H1 (cell line): Measurements from ENCODE around the gene RNF175. TPM values are rescaled to one million over a fixed set of nuclear protein-coding genes. Genes with fewer than 3 reads are reported as not detected.

ENCODE experiments used
- CTCF ChIA-PET: fragments of 300-600 bp; sonication (Branson Sonifier 250); formaldehyde crosslinking; loops from one replicate; lab custom pipeline; 2021; ENCODE audit not compliant: partially characterized antibody; lab: Charles Lee
- POLR2A ChIA-PET: fragments of 300-600 bp; sonication (Branson Sonifier 250); formaldehyde crosslinking; loops from one replicate; lab custom pipeline; 2021; ENCODE audit warnings: inconsistent platforms; ENCODE audit not compliant: partially characterized antibody; lab: Charles Lee
- DNase-seq, 2 experiments: peaks; one replicate each; pipeline versions ENCODE4 v3.0.0 to v3.0.0-alpha.2; 2010 to 2022; ENCODE audit warnings: low spot score in 2 of 2, low read depth in 1 of 2, mixed read lengths in 1 of 2
- FAIRE-seq: peaks from 2 replicates; lab custom pipeline; 2011; peaks lifted over from hg19 to GRCh38; lab: Jason Lieb, UNC
- H2AFZ ChIP-seq: 2 replicates; pipeline ENCODE4 v1.8.1; 2012; ENCODE audit warnings: low read length, inconsistent platforms
- H2AK5ac ChIP-seq: 2 replicates; pipeline ENCODE4 v1.6.1; 2013; ENCODE audit warnings: low read depth, low read length
- H2BK120ac ChIP-seq: replicated peaks from 2 replicates; pipeline ENCODE3; 2013; ENCODE audit warnings: low read depth, low read length, inconsistent platforms
- H2BK12ac ChIP-seq: 2 replicates; pipeline ENCODE4 v1.6.1; 2013; ENCODE audit warnings: low read depth, low read length
- H2BK15ac ChIP-seq: 2 replicates; pipeline ENCODE4 v1.6.1; 2013; ENCODE audit warnings: low read length
- H2BK20ac ChIP-seq: 2 replicates; pipeline ENCODE4 v1.6.1; 2013; ENCODE audit warnings: low read length
- H2BK5ac ChIP-seq: 2 replicates; pipeline ENCODE4 v1.6.1; 2013; ENCODE audit warnings: low read depth, low read length
- H3K14ac ChIP-seq: 2 replicates; pipeline ENCODE4 v1.6.1; 2013; ENCODE audit warnings: inconsistent platforms; ENCODE audit not compliant: insufficient read length
- H3K18ac ChIP-seq: 2 replicates; pipeline ENCODE4 v1.6.1; 2013; ENCODE audit warnings: low read length; ENCODE audit errors: extremely low read depth
- H3K23ac ChIP-seq: 2 replicates; pipeline ENCODE4 v1.6.1; 2013; ENCODE audit warnings: inconsistent platforms; ENCODE audit not compliant: insufficient read length
- H3K23me2 ChIP-seq: 2 replicates; pipeline ENCODE4 v1.6.1; 2013; ENCODE audit warnings: low read depth, low read length
- H3K27ac ChIP-seq: 2 replicates; pipeline ENCODE4 v1.6.1; 2011; ENCODE audit warnings: low read depth, low read length, inconsistent platforms
- H3K27me3 ChIP-seq, 4 experiments: replicated peaks in 1 of 4; 1 replicate in 1 of 4; 2 replicates in 3 of 4; pipeline versions ENCODE4 v1.6.1 to v1.8.1; 2011 to 2013; ENCODE audit warnings: low read length in 3 of 4, mild to moderate bottlenecking in 3 of 4, inconsistent platforms in 2 of 4, mixed read lengths in 2 of 4, moderate library complexity in 1 of 4; ENCODE audit not compliant: control insufficient read depth in 3 of 4, insufficient read depth in 3 of 4; ENCODE audit errors: extremely low read depth in 1 of 4
- H3K36me3 ChIP-seq, 4 experiments: 2 replicates each; pipeline versions ENCODE4 v1.6.1 to v1.8.1; 2011 to 2013; ENCODE audit warnings: mild to moderate bottlenecking in 4 of 4, low read length in 3 of 4, moderate library complexity in 2 of 4, control low read depth in 1 of 4, inconsistent platforms in 1 of 4; ENCODE audit not compliant: insufficient read depth in 4 of 4, control insufficient read depth in 2 of 4
- H3K4ac ChIP-seq: replicated peaks from 2 replicates; pipeline ENCODE3; 2013; ENCODE audit warnings: low read length, low read depth, mixed read lengths, inconsistent platforms; ENCODE audit not compliant: insufficient read length
- H3K4me1 ChIP-seq, 4 experiments: replicated peaks in 1 of 4; 1 replicate in 1 of 4; 2 replicates in 3 of 4; pipeline versions ENCODE4 v1.6.1 to v1.8.1; 2011 to 2013; ENCODE audit warnings: low read length in 3 of 4, inconsistent platforms in 2 of 4, mixed read lengths in 1 of 4; ENCODE audit not compliant: insufficient read depth in 4 of 4, control insufficient read depth in 3 of 4
- H3K4me2 ChIP-seq, 2 experiments: 2 replicates each; pipeline versions ENCODE4 v1.6.1 to v1.8.1; 2011 to 2013; ENCODE audit warnings: low read depth in 2 of 2, low read length in 2 of 2, control low read depth in 1 of 2, inconsistent platforms in 1 of 2, mild to moderate bottlenecking in 1 of 2; ENCODE audit not compliant: insufficient read depth in 1 of 2
- H3K4me3 ChIP-seq, 4 experiments: fragments of 200-600, 300-600 bp in 1 of 4; sonication (generic), shearing (Covaris generic), sonication (Bioruptor Twin) in 1 of 4; 2 replicates each; pipeline versions ENCODE4 v1.5.1 to v1.8.1; 2011 to 2016; ENCODE audit warnings: low read length in 4 of 4, low read depth in 3 of 4, control low read depth in 2 of 4, inconsistent platforms in 2 of 4, mild to moderate bottlenecking in 2 of 4, mixed read lengths in 1 of 4, moderate library complexity in 1 of 4; ENCODE audit not compliant: insufficient read depth in 2 of 4; ENCODE audit errors: extremely low read depth in 1 of 4
- H3K56ac ChIP-seq: replicated peaks from 2 replicates; pipeline ENCODE3; 2013; ENCODE audit warnings: low read depth, mild to moderate bottlenecking, mixed read lengths, low read length, inconsistent platforms; ENCODE audit not compliant: insufficient read length
- H3K79me1 ChIP-seq: 2 replicates; pipeline ENCODE4 v1.6.1; 2013; ENCODE audit warnings: low read depth, low read length, control low read depth
- H3K79me2 ChIP-seq, 2 experiments: 2 replicates each; pipeline versions ENCODE4 v1.6.1 to v1.8.1; 2012 to 2013; ENCODE audit warnings: low read length in 2 of 2, mild to moderate bottlenecking in 2 of 2, inconsistent platforms in 1 of 2; ENCODE audit not compliant: insufficient read depth in 2 of 2, control insufficient read depth in 1 of 2
- H3K9ac ChIP-seq, 4 experiments: replicated peaks in 1 of 4; 1 replicate in 1 of 4; 2 replicates in 3 of 4; pipeline versions ENCODE4 v1.6.1 to v1.8.1; 2011 to 2013; ENCODE audit warnings: low read depth in 3 of 4, low read length in 3 of 4, control low read depth in 2 of 4, mild to moderate bottlenecking in 2 of 4, moderate library complexity in 2 of 4, inconsistent platforms in 1 of 4; ENCODE audit errors: extremely low read depth in 1 of 4
- H3K9me3 ChIP-seq, 2 experiments: 2 replicates each; pipeline versions ENCODE4 v1.6.1 to v1.8.1; 2012 to 2013; ENCODE audit warnings: mild to moderate bottlenecking in 2 of 2, moderate library complexity in 2 of 2, control low read depth in 1 of 2, inconsistent platforms in 1 of 2, low read depth in 1 of 2, low read length in 1 of 2, mixed read lengths in 1 of 2; ENCODE audit not compliant: insufficient read depth in 2 of 2
- H4K20me1 ChIP-seq, 2 experiments: replicated peaks in 1 of 2; 2 replicates each; pipeline versions ENCODE3 to v1.8.1; 2011 to 2013; ENCODE audit warnings: inconsistent platforms in 2 of 2, low read length in 2 of 2, mild to moderate bottlenecking in 1 of 2; ENCODE audit not compliant: insufficient read depth in 2 of 2, control insufficient read depth in 1 of 2
- H4K5ac ChIP-seq: 2 replicates; pipeline ENCODE4 v1.6.1; 2013; ENCODE audit warnings: low read length, low read depth, mixed read lengths, inconsistent platforms; ENCODE audit not compliant: insufficient read length
- H4K8ac ChIP-seq: 2 replicates; pipeline ENCODE4 v1.8.0; 2013; ENCODE audit warnings: mild to moderate bottlenecking, moderate library complexity, low read length, inconsistent platforms; ENCODE audit not compliant: insufficient read depth; ENCODE audit errors: extremely low read depth
- H4K91ac ChIP-seq: replicated peaks from 2 replicates; pipeline ENCODE3; 2013; ENCODE audit warnings: low read length, mixed read lengths, inconsistent platforms; ENCODE audit not compliant: insufficient read length
- ASH2L ChIP-seq: fragments of 200-600, 300-600 bp; sonication (generic); IDR thresholded peaks from one replicate; pipeline ENCODE4 v1.7.1; 2017; ENCODE audit warnings: low read length
- BACH1 ChIP-seq: IDR thresholded peaks from 2 replicates; pipeline ENCODE4 v1.6.1; 2012; ENCODE audit warnings: low read length, improper control_type of control experiment
- KDM4A ChIP-seq: IDR thresholded peaks from one replicate; pipeline ENCODE4 v1.7.1; 2012; ENCODE audit warnings: low read depth, mild to moderate bottlenecking, moderate library complexity, low read length, inconsistent platforms; ENCODE audit not compliant: severe bottlenecking
- RAD21 ChIP-seq, 2 experiments: IDR thresholded peaks in 1 of 2; conservative IDR thresholded peaks in 1 of 2; 2 replicates each; pipeline ENCODE4 v1.6.1; 2011; ENCODE audit warnings: low read depth in 2 of 2, low read length in 2 of 2, improper control_type of control experiment in 1 of 2, inconsistent platforms in 1 of 2, mild to moderate bottlenecking in 1 of 2, moderate library complexity in 1 of 2
- SUZ12 ChIP-seq: fragments of 200-600 bp; sonication (generic); IDR thresholded peaks from 2 replicates; pipeline ENCODE4 v1.6.1; 2012; ENCODE audit warnings: mild to moderate bottlenecking, inconsistent platforms, low read length, moderate library complexity, mixed read lengths
- TAF1 ChIP-seq: IDR thresholded peaks from 2 replicates; pipeline ENCODE4 v1.6.1; 2011; ENCODE audit warnings: mild to moderate bottlenecking, low read depth, low read length
- YY1 ChIP-seq: IDR thresholded peaks from 2 replicates; pipeline ENCODE4 v1.6.1; 2011; ENCODE audit warnings: low read depth, mild to moderate bottlenecking, low read length
- ZNF274 ChIP-seq: IDR thresholded peaks from 2 replicates; pipeline ENCODE4 v1.7.0; 2012; ENCODE audit warnings: low read length, borderline replicate concordance; ENCODE audit errors: extremely low read depth
- WGBS, 2 experiments: shearing (Covaris generic) in 1 of 2; methylation state at CpG; one replicate each; pipeline versions ENCODE4 v1.1.6 to v1.1.7; 2013 to 2015; ENCODE audit warnings: low lambda C conversion rate in 2 of 2, mixed read lengths in 2 of 2, inconsistent platforms in 1 of 2, low coverage in 1 of 2, missing lambda C conversion rate in 1 of 2; ENCODE audit not compliant: insufficient replicate concordance in 2 of 2, insufficient coverage in 1 of 2, insufficient read length in 1 of 2; ENCODE audit errors: extremely low coverage in 1 of 2, missing lambda C conversion rate in 1 of 2; 5-methylcytosine and 5-hydroxymethylcytosine counted together
- polyA plus RNA-seq, 7 experiments: library from polyadenylated mRNA; depleted of rRNA in 3 of 7; stranded (reverse) in 5 of 7; unstranded in 2 of 7; fragments of >200 nt in 5 of 7; fragments of 200-250 nt in 2 of 7; gene quantifications; 1 replicate in 5 of 7; 2 replicates in 1 of 7; 4 replicates in 1 of 7; pipeline versions ENCODE4 v1.2.1 to v1.2.3, GENCODE V29; 2011 to 2013; ENCODE audit warnings: missing spikeins in 2 of 7, mixed read lengths in 2 of 7
- total RNA-seq: library from RNA; stranded (reverse); fragmentation: NEBNext Ultra II Directional; extraction: Animal tissue kit (Norgen Biotek cat#: 25700); gene quantifications from 2 replicates; pipeline ENCODE4 v1.2.1, GENCODE V29; 2021
- TF ChIP-seq, protein P1 (sequence below), 3 experiments: IDR thresholded peaks; 1 replicate in 2 of 3; 2 replicates in 1 of 3; pipeline versions ENCODE4 v1.5.1 to v1.6.1; 2011; ENCODE audit warnings: low read length in 3 of 3, mild to moderate bottlenecking in 3 of 3, inconsistent platforms in 2 of 3, low read depth in 1 of 3, moderate library complexity in 1 of 3; ENCODE audit not compliant: insufficient read depth in 1 of 3; ENCODE audit errors: control extremely low read depth in 1 of 3
- TF ChIP-seq, protein P2 (sequence below): IDR thresholded peaks from 2 replicates; pipeline ENCODE4 v1.6.1; 2012; ENCODE audit warnings: inconsistent platforms

Gene RNF175
- total and polyA plus RNA-seq, 2 of the 8 experiments (the other 6 are each of a cell fraction or from before 2014, with no cell fraction given), result 7.9 to 9.8 TPM

DNA sequence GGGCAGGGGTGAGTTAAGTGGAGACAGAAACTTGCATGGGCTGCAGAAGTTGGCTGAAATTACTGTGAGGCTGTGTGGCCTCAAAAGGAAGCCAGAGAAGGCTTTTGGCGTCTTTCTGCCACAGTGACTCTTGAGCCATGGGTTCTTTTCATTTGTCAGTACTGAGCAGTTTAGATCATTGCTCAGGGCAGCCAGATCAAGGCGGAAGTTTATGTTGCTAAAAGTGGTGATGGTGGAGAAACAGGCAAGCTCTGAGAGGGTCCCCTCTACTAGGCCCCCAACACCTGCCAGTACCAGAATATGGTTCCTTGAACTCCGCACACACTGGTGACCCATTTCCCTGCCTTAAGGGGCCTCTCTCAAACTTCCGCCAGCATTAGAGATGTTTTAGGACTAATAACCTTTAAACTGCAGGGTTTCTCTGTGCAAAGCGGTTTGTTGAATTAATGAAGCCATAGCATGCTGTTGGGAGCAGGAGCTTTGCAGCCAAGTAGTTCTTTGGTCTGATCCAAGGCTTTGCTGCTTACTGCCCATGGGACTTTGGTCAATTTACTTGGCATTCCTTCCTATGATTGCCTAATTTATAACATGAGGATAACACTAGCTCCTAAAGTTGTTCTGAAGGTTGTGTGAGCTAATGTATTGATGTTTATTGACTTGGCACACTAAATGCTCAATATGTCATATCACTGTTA is 34.5 kb downstream of the RNF175 start:
- Histone ChIP-seq H3K4ac (no peak overlapping the region), H3K36me3 (no peaks in the 10 kb centered on the region; a peak in 1 of 8 replicates), H2BK20ac (no peak overlapping the region), H3K27me3 (no peaks in the 10 kb centered on the region), H4K8ac (no peak overlapping the region), H3K9ac (no peak overlapping the region), H3K4me3 (no peak overlapping the region), H3K9me3 (no peaks in the 10 kb centered on the region), H3K79me2 (no peaks in the 10 kb centered on the region), H3K27ac (no peak overlapping the region), H3K79me1 (no peaks in the 10 kb centered on the region), H3K18ac (no peak overlapping the region), H2BK120ac (no peak overlapping the region), H4K20me1 (no peaks in the 10 kb centered on the region), H2BK12ac (no peak overlapping the region), H2BK15ac (no peak overlapping the region), H2BK5ac (no peak overlapping the region), H2AFZ (no peak overlapping the region), H3K23ac (no peak overlapping the region), H3K14ac (no peak overlapping the region), H4K5ac (no peak overlapping the region), H3K4me1 (no peaks in the 10 kb centered on the region), H2AK5ac (no peak overlapping the region), H3K56ac (no peak overlapping the region), H3K4me2 (no peak overlapping the region), H3K23me2 (no peaks in the 10 kb centered on the region), H4K91ac (no peak overlapping the region)
- 94% methylated on average over 5 of the region's 5 CpGs; no CpG with 5 or more reads in 1 of the 2 experiments for WGBS, 2 experiments
- ChIA-PET POLR2A (interaction anchor here (1.3 kb wide), 1 partner anchor 33 kb away, joined by 4 read pairs; no protein-coding TSS in a partner anchor), CTCF (interaction anchor here (0.8 to 1.9 kb wide), 8 partner anchors 18 to 300 kb away, joined by 3 to 11 read pairs (median 3); no protein-coding TSS in a partner anchor)
- FAIRE-seq (no peak), DNase-seq (no peak)
- no peak for TF ChIP-seq RAD21 (IDR thresholded peaks at IDR 0.05 in 1 of 2, conservative IDR thresholded peaks at IDR 0.05 in 1 of 2; ENCODE audit: low read depth in 2 of 2, low read length in 2 of 2)
- no peak for TF ChIP-seq BACH1
- TF ChIP-seq, protein P1, sequence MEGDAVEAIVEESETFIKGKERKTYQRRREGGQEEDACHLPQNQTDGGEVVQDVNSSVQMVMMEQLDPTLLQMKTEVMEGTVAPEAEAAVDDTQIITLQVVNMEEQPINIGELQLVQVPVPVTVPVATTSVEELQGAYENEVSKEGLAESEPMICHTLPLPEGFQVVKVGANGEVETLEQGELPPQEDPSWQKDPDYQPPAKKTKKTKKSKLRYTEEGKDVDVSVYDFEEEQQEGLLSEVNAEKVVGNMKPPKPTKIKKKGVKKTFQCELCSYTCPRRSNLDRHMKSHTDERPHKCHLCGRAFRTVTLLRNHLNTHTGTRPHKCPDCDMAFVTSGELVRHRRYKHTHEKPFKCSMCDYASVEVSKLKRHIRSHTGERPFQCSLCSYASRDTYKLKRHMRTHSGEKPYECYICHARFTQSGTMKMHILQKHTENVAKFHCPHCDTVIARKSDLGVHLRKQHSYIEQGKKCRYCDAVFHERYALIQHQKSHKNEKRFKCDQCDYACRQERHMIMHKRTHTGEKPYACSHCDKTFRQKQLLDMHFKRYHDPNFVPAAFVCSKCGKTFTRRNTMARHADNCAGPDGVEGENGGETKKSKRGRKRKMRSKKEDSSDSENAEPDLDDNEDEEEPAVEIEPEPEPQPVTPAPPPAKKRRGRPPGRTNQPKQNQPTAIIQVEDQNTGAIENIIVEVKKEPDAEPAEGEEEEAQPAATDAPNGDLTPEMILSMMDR (IDR thresholded peaks at IDR 0.05; ENCODE audit: control extremely low read depth in 1 of 3, insufficient read depth in 1 of 3, low read depth in 1 of 3, low read length in 3 of 3), result no peak
- TF ChIP-seq YY1, result no peak
- TF ChIP-seq TAF1, result no peak
- no peak for TF ChIP-seq ZNF274
- no peak for TF ChIP-seq SUZ12
- no peak for TF ChIP-seq ASH2L
- TF ChIP-seq, protein P2, sequence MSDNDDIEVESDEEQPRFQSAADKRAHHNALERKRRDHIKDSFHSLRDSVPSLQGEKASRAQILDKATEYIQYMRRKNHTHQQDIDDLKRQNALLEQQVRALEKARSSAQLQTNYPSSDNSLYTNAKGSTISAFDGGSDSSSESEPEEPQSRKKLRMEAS, result no peak
- no peak for TF ChIP-seq KDM4A
